Endothelial cell of umbilical vein (primary cell): ENCODE data around the gene SEC14L1. TPM values are rescaled to one million over a fixed set of nuclear protein-coding genes. Genes with fewer than 3 reads are reported as not detected.
A peak's percentile ranks its signal among the peaks of the same experiment; 100 is the strongest.

Experiments
- BruUV-seq: library from RNA; stranded (reverse); fragments of 400-500 nt; replicated peaks from 2 replicates; lab custom pipeline; 2021; lab: Mats Ljungman, UMichigan
- CTCF ChIA-PET: fragments of 300-600, 350-600 bp; sonication (Branson Sonifier 250); formaldehyde crosslinking; loops from one replicate; lab custom pipeline; 2021; ENCODE audit warnings: antibody characterized with exemption, inconsistent platforms; lab: Charles Lee
- POLR2A ChIA-PET: fragments of 300-600, 350-600 bp; sonication (Branson Sonifier 250); formaldehyde crosslinking; loops from one replicate; lab custom pipeline; 2021; ENCODE audit warnings: antibody characterized with exemption, inconsistent platforms; lab: Charles Lee
- DNase-seq: peaks from one replicate; pipeline ENCODE4 v3.0.0-alpha.2; 2011; ENCODE audit warnings: low read depth, low spot score
- FAIRE-seq: peaks from 2 replicates; lab custom pipeline; 2011; peaks lifted over from hg19 to GRCh38; lab: Jason Lieb, UNC
- H2AFZ ChIP-seq: 2 replicates; pipeline ENCODE4 v1.6.0; 2012; ENCODE audit warnings: low read depth, low read length, control low read depth, inconsistent platforms
- H3K27ac ChIP-seq: 2 replicates; pipeline ENCODE4 v1.5.1; 2011; ENCODE audit warnings: low read depth, mild to moderate bottlenecking, control low read depth, low read length, moderate library complexity; ENCODE audit not compliant: insufficient read depth
- H3K27me3 ChIP-seq, 2 experiments: 2 replicates each; pipeline versions ENCODE4 v1.6.0 to v1.6.1; 2011; ENCODE audit warnings: low read length in 2 of 2, mixed read lengths in 1 of 2; ENCODE audit not compliant: control insufficient read depth in 2 of 2, insufficient read depth in 2 of 2
- H3K36me3 ChIP-seq, 2 experiments: 2 replicates in 1 of 2; 3 replicates in 1 of 2; pipeline ENCODE4 v1.5.1; 2011; ENCODE audit warnings: low read length in 2 of 2, mild to moderate bottlenecking in 1 of 2, moderate library complexity in 1 of 2; ENCODE audit not compliant: control insufficient read depth in 2 of 2, insufficient read depth in 2 of 2; ENCODE audit errors: extremely low read depth in 1 of 2
- H3K4me1 ChIP-seq: 3 replicates; pipeline ENCODE4 v1.5.1; 2011; ENCODE audit warnings: mild to moderate bottlenecking, low read length; ENCODE audit not compliant: control insufficient read depth, insufficient read depth; ENCODE audit errors: extremely low read depth
- H3K4me2 ChIP-seq: 2 replicates; pipeline ENCODE4 v1.6.1; 2011; ENCODE audit warnings: low read length, control low read depth, mixed read lengths; ENCODE audit not compliant: insufficient read depth
- H3K4me3 ChIP-seq, 3 experiments: fragments of 200-600 bp in 1 of 3; sonication (generic), shearing (Covaris generic) in 1 of 3; replicated peaks in 1 of 3; 2 replicates each; pipeline ENCODE4 v1.5.1; 2011 to 2016; ENCODE audit warnings: control low read depth in 3 of 3, low read length in 3 of 3, mild to moderate bottlenecking in 2 of 3, inconsistent platforms in 1 of 3, low read depth in 1 of 3, moderate library complexity in 1 of 3; ENCODE audit not compliant: insufficient read depth in 1 of 3
- H3K79me2 ChIP-seq: 2 replicates; pipeline ENCODE4 v1.6.0; 2012; ENCODE audit warnings: low read length, inconsistent platforms; ENCODE audit not compliant: control insufficient read depth, insufficient read depth
- H3K9ac ChIP-seq: replicated peaks from 2 replicates; pipeline ENCODE3; 2011; ENCODE audit warnings: low read length, control low read depth; ENCODE audit not compliant: insufficient read depth; ENCODE audit errors: extremely low read depth
- H3K9me1 ChIP-seq: replicated peaks from 3 replicates; pipeline ENCODE4 v1.6.0; 2011; ENCODE audit warnings: mild to moderate bottlenecking, low read length; ENCODE audit not compliant: control insufficient read depth, insufficient read depth; ENCODE audit errors: extremely low read depth
- H3K9me3 ChIP-seq: replicated peaks from 2 replicates; pipeline ENCODE4 v1.5.1; 2012; ENCODE audit warnings: low read length, inconsistent platforms; ENCODE audit not compliant: control insufficient read depth, insufficient read depth
- H4K20me1 ChIP-seq: replicated peaks from 2 replicates; pipeline ENCODE3; 2011; ENCODE audit warnings: mild to moderate bottlenecking, low read length; ENCODE audit not compliant: control insufficient read depth, insufficient read depth; ENCODE audit errors: extremely low read depth
- GATA2 ChIP-seq: IDR thresholded peaks from 2 replicates; pipeline ENCODE4 v1.7.0; 2011; ENCODE audit warnings: low read depth, mild to moderate bottlenecking, moderate library complexity, mixed read lengths, low read length; ENCODE audit not compliant: insufficient read length, insufficient read depth
- dilution Hi-C: fragments of 300-500 bp; cut with MboI; formaldehyde crosslinking; loops from one replicate; pipeline ENCODE4 v1.15.0; 2019; ENCODE audit warnings: low sequenced_read_pairs; ENCODE audit not compliant: extremely low pct_ligation_motif_present
- intact Hi-C: fragments of 100-400 bp; cut with micrococcal nuclease; formaldehyde crosslinking; loops from one replicate; pipeline ENCODE4 v1.10.0; 2022
- polyA plus RNA-seq, 4 experiments: library from polyadenylated mRNA; depleted of rRNA in 3 of 4; stranded (reverse) in 3 of 4; unstranded in 1 of 4; fragments of >200 nt; gene quantifications; 2 replicates each; pipeline versions ENCODE4 v1.2.1 to v1.2.3, GENCODE V29; 2011 to 2012; ENCODE audit warnings: missing spikeins in 1 of 4
- total RNA-seq: library from RNA; stranded (reverse); gene quantifications from 2 replicates; pipeline ENCODE4 v1.2.3, GENCODE V29; 2021
- TF ChIP-seq, protein P1 (sequence below), 2 donors: IDR thresholded peaks; 1 replicate in 1 of 2; 2 replicates in 1 of 2; pipeline ENCODE4 v1.5.1; 2011; ENCODE audit warnings: low read length in 2 of 2, mild to moderate bottlenecking in 2 of 2, moderate library complexity in 2 of 2, control low read depth in 1 of 2, inconsistent platforms in 1 of 2, low read depth in 1 of 2; ENCODE audit not compliant: insufficient read depth in 1 of 2; ENCODE audit errors: extremely low read depth in 1 of 2

Gene SEC14L1
- total and polyA plus RNA-seq, 2 donors (not counting 3 experiments of a cell fraction or from before 2014, with no cell fraction given), result 215 to 631 TPM

DNA sequence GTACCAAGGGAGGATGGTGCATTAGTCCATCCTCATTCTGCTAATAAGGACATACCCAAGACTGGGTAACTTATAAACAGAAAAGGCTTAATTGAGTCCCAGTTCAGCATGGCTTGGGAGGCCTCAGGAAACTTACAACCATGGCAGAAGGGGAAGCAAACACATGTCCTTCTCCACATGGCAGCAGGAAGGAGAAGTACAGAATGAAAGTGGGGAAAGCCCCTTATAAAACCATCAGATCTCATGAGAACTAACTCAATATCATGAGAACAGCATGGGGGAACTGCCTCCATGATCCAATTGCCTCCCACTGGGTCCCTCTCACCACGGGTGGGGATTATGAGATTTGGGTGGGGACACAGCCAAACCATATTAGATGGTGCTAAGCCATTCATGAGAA lies 84.5 kb downstream of the SEC14L1 start:
- H3K4me2 ChIP-seq, result no peak overlapping the region
- POLR2A ChIA-PET, result no interaction called here
- H3K79me2 ChIP-seq, result no peaks in the 10 kb centered on the region
- no peak for TF ChIP-seq GATA2
- no peaks in the 10 kb centered on the region for H3K9me1 ChIP-seq
- dilution Hi-C loops, result no loop called here
- CTCF ChIA-PET, result no interaction called here
- H4K20me1 ChIP-seq, result no peaks in the 10 kb centered on the region
- DNase-seq, result no peak
- intact Hi-C loops, result no loop called here
- H3K9me3 ChIP-seq, result no peaks in the 10 kb centered on the region
- BruUV-seq, result TSS peak; percentile 1
- H3K9ac ChIP-seq, result no peak overlapping the region
- no peak overlapping the region for H3K27ac ChIP-seq
- FAIRE-seq, result peak; percentile 62
- no peak overlapping the region for H3K4me3 ChIP-seq
- H2AFZ ChIP-seq, result no peak overlapping the region
- H3K27me3 ChIP-seq, result no peaks in the 10 kb centered on the region
- peaks cover 3 to 7% of the 10 kb centered on the region in 2 experiments for H3K36me3 ChIP-seq
- H3K4me1 ChIP-seq, result peaks cover 12% of the 10 kb centered on the region

- no peak overlapping the region for H3K4me3 ChIP-seq
- H3K4me1 ChIP-seq, result peaks cover 6% of the 10 kb centered on the region
- intact Hi-C loops (no loop called here), dilution Hi-C loops (no loop called here)
- BruUV-seq, result no TSS peak
- H3K9me1 ChIP-seq, result no peaks in the 10 kb centered on the region
- no peak overlapping the region for H3K27ac ChIP-seq
- no peak for TF ChIP-seq GATA2
- TF ChIP-seq, protein P1, sequence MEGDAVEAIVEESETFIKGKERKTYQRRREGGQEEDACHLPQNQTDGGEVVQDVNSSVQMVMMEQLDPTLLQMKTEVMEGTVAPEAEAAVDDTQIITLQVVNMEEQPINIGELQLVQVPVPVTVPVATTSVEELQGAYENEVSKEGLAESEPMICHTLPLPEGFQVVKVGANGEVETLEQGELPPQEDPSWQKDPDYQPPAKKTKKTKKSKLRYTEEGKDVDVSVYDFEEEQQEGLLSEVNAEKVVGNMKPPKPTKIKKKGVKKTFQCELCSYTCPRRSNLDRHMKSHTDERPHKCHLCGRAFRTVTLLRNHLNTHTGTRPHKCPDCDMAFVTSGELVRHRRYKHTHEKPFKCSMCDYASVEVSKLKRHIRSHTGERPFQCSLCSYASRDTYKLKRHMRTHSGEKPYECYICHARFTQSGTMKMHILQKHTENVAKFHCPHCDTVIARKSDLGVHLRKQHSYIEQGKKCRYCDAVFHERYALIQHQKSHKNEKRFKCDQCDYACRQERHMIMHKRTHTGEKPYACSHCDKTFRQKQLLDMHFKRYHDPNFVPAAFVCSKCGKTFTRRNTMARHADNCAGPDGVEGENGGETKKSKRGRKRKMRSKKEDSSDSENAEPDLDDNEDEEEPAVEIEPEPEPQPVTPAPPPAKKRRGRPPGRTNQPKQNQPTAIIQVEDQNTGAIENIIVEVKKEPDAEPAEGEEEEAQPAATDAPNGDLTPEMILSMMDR (IDR thresholded peaks at IDR 0.05; ENCODE audit: extremely low read depth in 1 of 2, insufficient read depth in 1 of 2, low read depth in 1 of 2, low read length in 2 of 2), result peak in 1 of 2 donors; percentile 6
- no peaks in the 10 kb centered on the region for H4K20me1 ChIP-seq
- no peak overlapping the region for H3K4me2 ChIP-seq
- H3K27me3 ChIP-seq, result no peaks in the 10 kb centered on the region
- DNase-seq, result peak; percentile 47
- H3K9me3 ChIP-seq, result no peaks in the 10 kb centered on the region
- H3K79me2 ChIP-seq, result no peaks in the 10 kb centered on the region
- ChIA-PET POLR2A (no interaction called here), CTCF (interaction anchor here (0.6 to 1.1 kb wide), 2 partner anchors 139 to 501 kb away, joined by 3 read pairs; partner anchors contain the start of genes JMJD6 and METTL23)
- FAIRE-seq, result peak; percentile 24
- H2AFZ ChIP-seq, result no peak overlapping the region
- H3K36me3 ChIP-seq, result peaks cover 0 to 3% of the 10 kb centered on the region in 2 experiments
- peak overlapping the region; percentile 19 for H3K9ac ChIP-seq
Measured at GRCh38 chr17:77227461-77228240, 86.9 kb downstream of the SEC14L1 start.
